ENCODE results near the gene RACK1.

Gene RACK1

GRCh38 chr5:181236954-181237641 lies 6.6 kb downstream of the RACK1 start:
- Histone ChIP-seq H2BK15ac (replicated peaks; ENCODE audit: low read depth) (no peak overlapping the region), H3K36me3 (ENCODE audit: control insufficient read depth, insufficient read depth, low read length) (peaks cover 48% of the 10 kb centered on the region), H3K4ac (ENCODE audit: low read depth, low read length) (no peak overlapping the region), H4K8ac (ENCODE audit: low read depth, low read length) (no peak overlapping the region), H2BK120ac (ENCODE audit: low read depth, low read length) (no peak overlapping the region), H3K4me3 (ENCODE audit: low read length) (no peak overlapping the region), H2AK5ac (ENCODE audit: low read length) (no peak overlapping the region), H2BK5ac (ENCODE audit: low read length) (no peak overlapping the region), H3K56ac (ENCODE audit: low read length) (no peak overlapping the region), H3K79me2 (ENCODE audit: control insufficient read depth, insufficient read depth, low read length) (peaks cover 22% of the 10 kb centered on the region), H3K79me1 (ENCODE audit: low read length) (peaks cover 15% of the 10 kb centered on the region), H3K9ac (ENCODE audit: low read length) (no peak overlapping the region), H4K5ac (ENCODE audit: low read length) (no peak overlapping the region), H3K4me1 (ENCODE audit: control insufficient read depth, low read depth, low read length) (peaks cover 5% of the 10 kb centered on the region), H3K27ac (ENCODE audit: low read depth, low read length) (no peak overlapping the region), H3K23ac (ENCODE audit: low read length) (no peak overlapping the region), H3K27me3 (ENCODE audit: insufficient read depth, low read length, poor library complexity) (no peaks in the 10 kb centered on the region), H3K4me2 (ENCODE audit: low read length) (no peak overlapping the region), H3K18ac (ENCODE audit: low read length) (no peak overlapping the region)
- DNase-seq, result no peak
- WGBS (ENCODE audit: extremely low coverage, insufficient coverage, low lambda C conversion rate), result no CpG with 5 or more reads among the region's 10 CpGs

- Histone ChIP-seq H3K4me2 (ENCODE audit: low read length) (no peak overlapping the region), H3K27me3 (ENCODE audit: insufficient read depth, low read length, poor library complexity) (no peaks in the 10 kb centered on the region), H3K23ac (ENCODE audit: low read length) (no peak overlapping the region), H3K56ac (ENCODE audit: low read length) (no peak overlapping the region), H4K8ac (ENCODE audit: low read depth, low read length) (no peak overlapping the region), H2BK120ac (ENCODE audit: low read depth, low read length) (no peak overlapping the region), H4K5ac (ENCODE audit: low read length) (no peak overlapping the region), H3K4me3 (ENCODE audit: low read length) (no peak overlapping the region), H2BK15ac (replicated peaks; ENCODE audit: low read depth) (no peak overlapping the region), H3K79me2 (ENCODE audit: control insufficient read depth, insufficient read depth, low read length) (peaks cover 16% of the 10 kb centered on the region), H3K4me1 (ENCODE audit: control insufficient read depth, low read depth, low read length) (peaks cover 2% of the 10 kb centered on the region), H2BK5ac (ENCODE audit: low read length) (no peak overlapping the region), H3K18ac (ENCODE audit: low read length) (no peak overlapping the region), H3K9ac (ENCODE audit: low read length) (no peak overlapping the region), H3K79me1 (ENCODE audit: low read length) (peaks cover 12% of the 10 kb centered on the region), H2AK5ac (ENCODE audit: low read length) (no peak overlapping the region), H3K36me3 (ENCODE audit: control insufficient read depth, insufficient read depth, low read length) (peaks cover 42% of the 10 kb centered on the region), H3K4ac (ENCODE audit: low read depth, low read length) (no peak overlapping the region), H3K27ac (ENCODE audit: low read depth, low read length) (no peak overlapping the region)
- no CpG with 5 or more reads among the region's 6 CpGs for WGBS (ENCODE audit: extremely low coverage, insufficient coverage, low lambda C conversion rate)
- DNase-seq, result no peak
Measured at GRCh38 chr5:181236471-181236870, 7.2 kb downstream of the RACK1 start.

- Histone ChIP-seq H3K18ac (ENCODE audit: low read length) (no peak overlapping the region), H3K4ac (ENCODE audit: low read depth, low read length) (no peak overlapping the region), H2BK5ac (ENCODE audit: low read length) (no peak overlapping the region), H3K4me3 (ENCODE audit: low read length) (no peak overlapping the region), H2AK5ac (ENCODE audit: low read length) (no peak overlapping the region), H3K4me1 (ENCODE audit: control insufficient read depth, low read depth, low read length) (no peaks in the 10 kb centered on the region), H3K27ac (ENCODE audit: low read depth, low read length) (no peak overlapping the region), H4K5ac (ENCODE audit: low read length) (no peak overlapping the region), H3K56ac (ENCODE audit: low read length) (no peak overlapping the region), H3K27me3 (ENCODE audit: insufficient read depth, low read length, poor library complexity) (no peaks in the 10 kb centered on the region), H2BK120ac (ENCODE audit: low read depth, low read length) (no peak overlapping the region), H3K79me2 (ENCODE audit: control insufficient read depth, insufficient read depth, low read length) (peaks cover 10% of the 10 kb centered on the region), H3K36me3 (ENCODE audit: control insufficient read depth, insufficient read depth, low read length) (peaks cover 39% of the 10 kb centered on the region), H3K79me1 (ENCODE audit: low read length) (peaks cover 10% of the 10 kb centered on the region), H3K9ac (ENCODE audit: low read length) (no peak overlapping the region), H4K8ac (ENCODE audit: low read depth, low read length) (no peak overlapping the region), H3K4me2 (ENCODE audit: low read length) (no peak overlapping the region), H2BK15ac (replicated peaks; ENCODE audit: low read depth) (no peak overlapping the region), H3K23ac (ENCODE audit: low read length) (no peak overlapping the region)
- DNase-seq, result no peak
- no CpG with 5 or more reads among the region's 5 CpGs for WGBS (ENCODE audit: extremely low coverage, insufficient coverage, low lambda C conversion rate)
Measured at GRCh38 chr5:181235689-181236366, 7.9 kb downstream of the RACK1 start.

GRCh38 chr5:181235323-181235688 lies 8.4 kb downstream of the RACK1 start:
- no CpG with 5 or more reads among the region's 5 CpGs for WGBS (ENCODE audit: extremely low coverage, insufficient coverage, low lambda C conversion rate)
- peaks cover 7% of the 10 kb centered on the region for H3K79me2 ChIP-seq (ENCODE audit: control insufficient read depth, insufficient read depth, low read length)
- no peak overlapping the region for H2AK5ac ChIP-seq (ENCODE audit: low read length)
- no peak overlapping the region for H3K18ac ChIP-seq (ENCODE audit: low read length)
- no peak overlapping the region for H3K4me2 ChIP-seq (ENCODE audit: low read length)
- H3K56ac ChIP-seq (ENCODE audit: low read length), result no peak overlapping the region
- DNase-seq, result no peak
- no peak overlapping the region for H2BK120ac ChIP-seq (ENCODE audit: low read depth, low read length)
- H3K4me1 ChIP-seq (ENCODE audit: control insufficient read depth, low read depth, low read length), result no peaks in the 10 kb centered on the region
- no peak overlapping the region for H3K4me3 ChIP-seq (ENCODE audit: low read length)
- H3K23ac ChIP-seq (ENCODE audit: low read length), result no peak overlapping the region
- H2BK15ac ChIP-seq (replicated peaks; ENCODE audit: low read depth), result no peak overlapping the region
- H4K5ac ChIP-seq (ENCODE audit: low read length), result no peak overlapping the region
- peaks cover 10% of the 10 kb centered on the region for H3K79me1 ChIP-seq (ENCODE audit: low read length)
- H4K8ac ChIP-seq (ENCODE audit: low read depth, low read length), result no peak overlapping the region
- H3K9ac ChIP-seq (ENCODE audit: low read length), result no peak overlapping the region
- H2BK5ac ChIP-seq (ENCODE audit: low read length), result no peak overlapping the region
- no peak overlapping the region for H3K27ac ChIP-seq (ENCODE audit: low read depth, low read length)
- H3K4ac ChIP-seq (ENCODE audit: low read depth, low read length), result no peak overlapping the region
- peaks cover 37% of the 10 kb centered on the region for H3K36me3 ChIP-seq (ENCODE audit: control insufficient read depth, insufficient read depth, low read length)
- no peaks in the 10 kb centered on the region for H3K27me3 ChIP-seq (ENCODE audit: insufficient read depth, low read length, poor library complexity)

GRCh38 chr5:181234455-181235306 lies 9.0 kb downstream of the RACK1 start:
- no CpG with 5 or more reads among the region's 22 CpGs for WGBS (ENCODE audit: extremely low coverage, insufficient coverage, low lambda C conversion rate)
- H3K27ac ChIP-seq (ENCODE audit: low read depth, low read length), result no peak overlapping the region
- no peak overlapping the region for H3K9ac ChIP-seq (ENCODE audit: low read length)
- peak; percentile 44 for DNase-seq
- H2BK15ac ChIP-seq (replicated peaks; ENCODE audit: low read depth), result no peak overlapping the region
- H3K23ac ChIP-seq (ENCODE audit: low read length), result no peak overlapping the region
- no peak overlapping the region for H3K4ac ChIP-seq (ENCODE audit: low read depth, low read length)
- no peak overlapping the region for H3K4me2 ChIP-seq (ENCODE audit: low read length)
- no peaks in the 10 kb centered on the region for H3K27me3 ChIP-seq (ENCODE audit: insufficient read depth, low read length, poor library complexity)
- H3K4me3 ChIP-seq (ENCODE audit: low read length), result no peak overlapping the region
- H2AK5ac ChIP-seq (ENCODE audit: low read length), result no peak overlapping the region
- no peak overlapping the region for H3K18ac ChIP-seq (ENCODE audit: low read length)
- no peak overlapping the region for H4K5ac ChIP-seq (ENCODE audit: low read length)
- H4K8ac ChIP-seq (ENCODE audit: low read depth, low read length), result no peak overlapping the region
- no peaks in the 10 kb centered on the region for H3K4me1 ChIP-seq (ENCODE audit: control insufficient read depth, low read depth, low read length)
- H3K36me3 ChIP-seq (ENCODE audit: control insufficient read depth, insufficient read depth, low read length), result peaks cover 37% of the 10 kb centered on the region
- H3K79me1 ChIP-seq (ENCODE audit: low read length), result peaks cover 10% of the 10 kb centered on the region
- H3K79me2 ChIP-seq (ENCODE audit: control insufficient read depth, insufficient read depth, low read length), result peaks cover 7% of the 10 kb centered on the region
- no peak overlapping the region for H3K56ac ChIP-seq (ENCODE audit: low read length)
- H2BK5ac ChIP-seq (ENCODE audit: low read length), result no peak overlapping the region
- no peak overlapping the region for H2BK120ac ChIP-seq (ENCODE audit: low read depth, low read length)

Measured in mesendoderm (in vitro differentiated cells).